Suprapubic skin (tissue), 4 donors: Measurements from ENCODE around the gene MCTP2.

Experiments
- CTCF ChIP-seq, 2 donors: fragments of 200-600 bp in 1 of 2; fragments of 450-650 bp in 1 of 2; sonication (generic) in 1 of 2; IDR thresholded peaks; one replicate each; pipeline ENCODE4 v1.5.1; 2016 to 2019; ENCODE audit warnings: antibody characterized with exemption in 2 of 2, mild to moderate bottlenecking in 1 of 2, moderate library complexity in 1 of 2
- POLR2A ChIP-seq, 2 donors: fragments of 450-650 bp; IDR thresholded peaks; one replicate each; pipeline ENCODE4 v1.6.1; 2017; ENCODE audit warnings: antibody characterized with exemption in 2 of 2, mild to moderate bottlenecking in 2 of 2, moderate library complexity in 2 of 2
- POLR2AphosphoS5 ChIP-seq, 3 donors: sonication (generic); formaldehyde crosslinking; IDR thresholded peaks; one replicate each; pipeline ENCODE4 v1.6.1; 2017; ENCODE audit warnings: antibody characterized with exemption in 3 of 3

GRCh38 chr15:94451466-94451865 is 220.1 kb downstream of the MCTP2 start:
- TF ChIP-seq CTCF (IDR thresholded peaks at IDR 0.05) = no peak
- no peak for TF ChIP-seq POLR2A (IDR thresholded peaks at IDR 0.05)
- TF ChIP-seq POLR2AphosphoS5 (IDR thresholded peaks at IDR 0.05) = no peak
